Upper lobe of left lung (tissue), 4 donors: ENCODE measurements around the gene GRK1.

ENCODE experiments used
- POLR2A ChIP-seq, 4 donors: fragments of 450-650 bp; IDR thresholded peaks; one replicate each; pipeline ENCODE4 v1.5.1; 2016 to 2017; ENCODE audit warnings: antibody characterized with exemption in 4 of 4, mild to moderate bottlenecking in 2 of 4
- POLR2AphosphoS5 ChIP-seq, 2 donors: sonication (generic); formaldehyde crosslinking; IDR thresholded peaks; one replicate each; pipeline ENCODE4 v1.5.1; 2017; ENCODE audit warnings: antibody characterized with exemption in 2 of 2

DNA sequence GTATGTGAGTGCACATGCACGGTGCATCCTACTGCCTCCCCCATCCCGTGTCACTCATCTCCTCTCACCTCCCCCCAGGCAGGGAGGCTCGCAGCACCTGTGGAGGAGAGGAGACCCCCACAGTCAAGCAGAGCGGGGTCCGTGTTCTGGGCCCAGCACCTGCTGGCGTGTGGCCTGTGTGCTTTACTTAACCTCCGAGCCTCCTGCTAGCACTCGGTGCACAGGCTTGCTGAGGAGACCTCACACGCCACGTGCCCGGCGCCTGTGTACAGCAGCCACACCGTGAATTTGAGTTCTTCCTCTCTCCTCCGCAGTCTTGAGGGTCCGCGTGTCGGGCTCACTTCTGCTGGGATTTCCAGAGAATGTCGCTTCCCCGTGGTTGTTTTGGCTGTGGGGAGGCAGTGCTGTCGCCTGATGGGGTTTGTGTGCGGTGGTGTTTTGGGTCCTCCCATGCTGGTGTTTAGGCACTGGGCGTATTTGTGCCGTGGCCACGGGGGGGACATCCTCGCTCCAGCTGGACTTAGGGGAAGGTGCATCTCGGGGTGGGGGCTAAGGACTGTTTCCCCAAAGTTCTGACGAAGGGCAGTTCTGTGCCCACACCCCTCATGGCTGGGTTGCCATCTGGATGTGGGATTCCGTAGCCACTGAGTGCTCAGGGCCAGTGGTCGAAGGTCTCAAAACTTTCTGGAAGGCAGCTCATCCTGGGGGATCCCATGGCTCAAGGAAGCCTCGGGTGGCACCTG, 57.2 kb downstream of the GRK1 start:
- no peak for TF ChIP-seq POLR2AphosphoS5 (IDR thresholded peaks at IDR 0.05)
- TF ChIP-seq POLR2A (IDR thresholded peaks at IDR 0.05): no peak
